Measurements from ENCODE around the gene FRMD8. TPM values are rescaled to one million over a fixed set of nuclear protein-coding genes. Genes with fewer than 3 reads are reported as not detected.

Gene FRMD8
- total and polyA plus RNA-seq, 4 donors: 2.8 to 22.8 (median 15.0) TPM

GRCh38 chr11:65448074-65448417, 61.6 kb downstream of the FRMD8 start:
- TF ChIP-seq EGR1 (IDR thresholded peaks at IDR 0.05; ENCODE audit: low read depth in 2 of 2) (no peak), NR2F2 (IDR thresholded peaks at IDR 0.05) (no peak), RAD21 (IDR thresholded peaks at IDR 0.05) (peak in 1 of 2 donors; percentile 1), YY1 (IDR thresholded peaks at IDR 0.05) (no peak), FOXA1 (IDR thresholded peaks at IDR 0.05) (no peak), ATF3 (IDR thresholded peaks at IDR 0.05) (no peak), REST (IDR thresholded peaks at IDR 0.05) (peak; percentile 27), RXRA (IDR thresholded peaks at IDR 0.05) (peak in 1 of 2 donors; percentile 2), FOXA2 (IDR thresholded peaks at IDR 0.05) (no peak), GABPA (IDR thresholded peaks at IDR 0.05 in 1 of 2, conservative IDR thresholded peaks at IDR 0.05 in 1 of 2) (no peak), TAF1 (conservative IDR thresholded peaks at IDR 0.05) (no peak), CTCF (IDR thresholded peaks at IDR 0.05; ENCODE audit: low read depth, low read length, missing input control) (no peak), SP1 (IDR thresholded peaks at IDR 0.05) (no peak), ZBTB33 (IDR thresholded peaks at IDR 0.05) (no peak), MAX (IDR thresholded peaks at IDR 0.05) (no peak), HNF4G (IDR thresholded peaks at IDR 0.05) (no peak), JUND (IDR thresholded peaks at IDR 0.05) (no peak), HNF4A (conservative IDR thresholded peaks at IDR 0.05) (peak in 1 of 2 donors; percentile 3)
- peak overlapping the region in 1 of 2 donors; percentile 54 for H3K27ac ChIP-seq (ENCODE audit: low read depth in 1 of 2, low read length in 2 of 2)
- H3K9ac ChIP-seq (ENCODE audit: low read depth in 1 of 2, low read length in 2 of 2): no peak overlapping the region
- no peaks in the 10 kb centered on the region for H3K4me1 ChIP-seq (ENCODE audit: control insufficient read depth in 4 of 4, insufficient read depth in 4 of 4, low read length in 3 of 4)
- DNase-seq (ENCODE audit: low spot score): no peak
- 91% methylated on average over 2 of the region's 2 CpGs for WGBS
- no peak overlapping the region for H3K4me3 ChIP-seq (ENCODE audit: low read depth in 1 of 3, low read length in 3 of 3)
- peaks cover 0 to 5% (median 2%) of the 10 kb centered on the region in 4 donors for H3K36me3 ChIP-seq (ENCODE audit: control insufficient read depth in 4 of 4, insufficient read depth in 3 of 4, low read depth in 1 of 4, low read length in 3 of 4)
- no peaks in the 10 kb centered on the region for H3K9me3 ChIP-seq (ENCODE audit: control insufficient read depth in 4 of 4, low read length in 3 of 4)
- no peaks in the 10 kb centered on the region for H3K27me3 ChIP-seq (ENCODE audit: control insufficient read depth in 4 of 4, insufficient read depth in 4 of 4, low read length in 3 of 4)
